ENCODE data around the gene TMTC4.

TMTC4 gene

GRCh38 chr13:100601716-100602115, 72.9 kb downstream of the TMTC4 start:
- Histone ChIP-seq H4K20me1 (ENCODE audit: low read depth, low read length) (no peaks in the 10 kb centered on the region), H3K4me2 (ENCODE audit: low read depth, low read length, poor library complexity, severe bottlenecking) (no peak overlapping the region), H3F3A (ENCODE audit: insufficient read depth) (no peaks in the 10 kb centered on the region), H3K9ac (ENCODE audit: low read length) (no peak overlapping the region), H3K36me3 (ENCODE audit: low read length) (no peaks in the 10 kb centered on the region), H2AFZ (ENCODE audit: low read depth, low read length, severe bottlenecking) (no peak overlapping the region), H3K27ac (ENCODE audit: low read depth, low read length) (no peak overlapping the region), H3K79me2 (ENCODE audit: insufficient read depth, low read length) (no peaks in the 10 kb centered on the region), H3K4me3 (ENCODE audit: insufficient read depth, low read length, poor library complexity, severe bottlenecking) (no peak overlapping the region), H3K9me3 (ENCODE audit: insufficient read depth, low read length) (no peaks in the 10 kb centered on the region), H3K9me2 (replicated peaks; ENCODE audit: insufficient read depth, low read length) (no peaks in the 10 kb centered on the region), H3K27me3 (ENCODE audit: low read length) (no peaks in the 10 kb centered on the region)
- TF ChIP-seq EZH2phosphoT487 (conservative IDR thresholded peaks at IDR 0.05; ENCODE audit: low read length) (no peak), CTCF (IDR thresholded peaks at IDR 0.05; ENCODE audit: insufficient read depth, low read length, poor library complexity, severe bottlenecking) (no peak)

GRCh38 chr13:100600915-100601314, 73.7 kb downstream of the TMTC4 start:
- Histone ChIP-seq H4K20me1 (ENCODE audit: low read depth, low read length) (no peaks in the 10 kb centered on the region), H3K9me3 (ENCODE audit: insufficient read depth, low read length) (no peaks in the 10 kb centered on the region), H3K27me3 (ENCODE audit: low read length) (no peaks in the 10 kb centered on the region), H3K4me3 (ENCODE audit: insufficient read depth, low read length, poor library complexity, severe bottlenecking) (no peak overlapping the region), H3K27ac (ENCODE audit: low read depth, low read length) (no peak overlapping the region), H3K79me2 (ENCODE audit: insufficient read depth, low read length) (no peaks in the 10 kb centered on the region), H3K4me2 (ENCODE audit: low read depth, low read length, poor library complexity, severe bottlenecking) (no peak overlapping the region), H3K36me3 (ENCODE audit: low read length) (no peaks in the 10 kb centered on the region), H2AFZ (ENCODE audit: low read depth, low read length, severe bottlenecking) (no peak overlapping the region), H3K9me2 (replicated peaks; ENCODE audit: insufficient read depth, low read length) (no peaks in the 10 kb centered on the region), H3F3A (ENCODE audit: insufficient read depth) (no peaks in the 10 kb centered on the region), H3K9ac (ENCODE audit: low read length) (no peak overlapping the region)
- TF ChIP-seq CTCF (IDR thresholded peaks at IDR 0.05; ENCODE audit: insufficient read depth, low read length, poor library complexity, severe bottlenecking) (no peak), EZH2phosphoT487 (conservative IDR thresholded peaks at IDR 0.05; ENCODE audit: low read length) (no peak)

GRCh38 chr13:100600461-100600860, 74.1 kb downstream of the TMTC4 start:
- Histone ChIP-seq H3K79me2 (ENCODE audit: insufficient read depth, low read length) (no peaks in the 10 kb centered on the region), H3K9ac (ENCODE audit: low read length) (no peak overlapping the region), H3K27me3 (ENCODE audit: low read length) (no peaks in the 10 kb centered on the region), H3K9me3 (ENCODE audit: insufficient read depth, low read length) (no peaks in the 10 kb centered on the region), H3K4me3 (ENCODE audit: insufficient read depth, low read length, poor library complexity, severe bottlenecking) (no peak overlapping the region), H3K36me3 (ENCODE audit: low read length) (no peaks in the 10 kb centered on the region), H3K4me2 (ENCODE audit: low read depth, low read length, poor library complexity, severe bottlenecking) (no peak overlapping the region), H3F3A (ENCODE audit: insufficient read depth) (no peaks in the 10 kb centered on the region), H2AFZ (ENCODE audit: low read depth, low read length, severe bottlenecking) (no peak overlapping the region), H3K27ac (ENCODE audit: low read depth, low read length) (no peak overlapping the region), H3K9me2 (replicated peaks; ENCODE audit: insufficient read depth, low read length) (no peaks in the 10 kb centered on the region), H4K20me1 (ENCODE audit: low read depth, low read length) (no peaks in the 10 kb centered on the region)
- TF ChIP-seq CTCF (IDR thresholded peaks at IDR 0.05; ENCODE audit: insufficient read depth, low read length, poor library complexity, severe bottlenecking): no peak
- TF ChIP-seq EZH2phosphoT487 (conservative IDR thresholded peaks at IDR 0.05; ENCODE audit: low read length): no peak

All from SU-DHL-6 (cell line).